Adrenal gland (tissue), 12 donors: ENCODE data around the gene ASXL2. TPM values are rescaled to one million over a fixed set of nuclear protein-coding genes. Genes with fewer than 3 reads are reported as not detected.

Experiments
- DNase-seq, 7 donors: peaks; one replicate each; pipeline ENCODE4 v3.0.0-alpha.2; 2019 to 2020
- H3K27ac ChIP-seq, 5 donors: fragments of 200-600 bp; sonication (generic) in 4 of 5; 1 replicate in 3 of 5; 2 replicates in 2 of 5; pipeline versions ENCODE4 v1.5.1 to v1.8.0; 2016 to 2020; ENCODE audit warnings: mild to moderate bottlenecking in 1 of 5
- H3K27me3 ChIP-seq: fragments of 200-600 bp; 2 replicates; pipeline ENCODE4 v1.8.0; 2021
- H3K36me3 ChIP-seq, 2 donors: fragments of 200-600 bp; replicated peaks in 1 of 2; 1 replicate in 1 of 2; 2 replicates in 1 of 2; pipeline versions ENCODE4 v1.5.1 to v1.8.0; 2018 to 2022
- H3K4me1 ChIP-seq, 2 donors: fragments of 200-600 bp; replicated peaks in 1 of 2; 1 replicate in 1 of 2; 2 replicates in 1 of 2; pipeline versions ENCODE4 v1.5.1 to v1.8.0; 2018 to 2021
- H3K4me3 ChIP-seq, 4 donors: fragments of 200-600 bp; sonication (generic) in 3 of 4; one replicate each; pipeline ENCODE4 v1.5.1; 2016 to 2018
- H3K9me3 ChIP-seq, 3 donors: fragments of 200-600 bp; sonication (generic) in 1 of 3; replicated peaks in 1 of 3; 1 replicate in 2 of 3; 2 replicates in 1 of 3; pipeline versions ENCODE4 v1.5.1 to v1.8.0; 2016 to 2021
- POLR2A ChIP-seq, 2 donors: fragments of 450-650 bp; IDR thresholded peaks; one replicate each; pipeline ENCODE4 v1.6.1; 2017; ENCODE audit warnings: antibody characterized with exemption in 2 of 2, mild to moderate bottlenecking in 2 of 2, moderate library complexity in 1 of 2
- WGBS, 4 donors: extraction: QIAGEN DNeasy Blood & Tissue Kit in 2 of 4; methylation state at CpG; one replicate each; pipeline versions ENCODE4 v1.1.5 to v1.1.7; 2013 to 2017; 5-methylcytosine and 5-hydroxymethylcytosine counted together
- intact Hi-C, 2 donors: fragments of 100-400 bp; cut with DNase I; formaldehyde crosslinking; loops; one replicate each; pipeline versions ENCODE4 v1.14.1 to v1.15.0; 2022 to 2023
- polyA plus RNA-seq, 3 donors: library from polyadenylated mRNA; stranded (reverse); fragments of 200-250 nt in 2 of 3; fragments of 350-450 nt in 1 of 3; fragmentation: Illumina TruSeq in 1 of 3; extraction: RNeasy Lipid Tissue Mini Kit (QIAGEN cat#74804) in 1 of 3; gene quantifications; one replicate each; pipeline ENCODE4 v1.2.3, GENCODE V29; 2013 to 2014
- total RNA-seq, 9 donors: library from RNA; depleted of rRNA in 4 of 9; stranded (reverse); fragments of >200 nt in 4 of 9; fragments of 120-200 nt in 1 of 9; fragmentation: NEBNext Ultra II Directional in 1 of 9; extraction: Animal tissue kit (Norgen Biotek cat#: 25700) in 1 of 9; gene quantifications; one replicate each; pipeline versions ENCODE4 v1.1.0 to v1.2.4, GENCODE V29; 2013 to 2023
- TF ChIP-seq, protein P1 (sequence below), 6 experiments: fragments of 450-650 bp in 4 of 6; fragments of 200-600 bp in 2 of 6; sonication (generic) in 1 of 6; IDR thresholded peaks; 1 replicate in 5 of 6; 2 replicates in 1 of 6; pipeline versions ENCODE4 v1.5.1 to v1.8.0; 2016 to 2021; ENCODE audit warnings: antibody characterized with exemption in 6 of 6, mild to moderate bottlenecking in 2 of 6, moderate library complexity in 1 of 6
- donor health status: healthy with polysubstance abuse.
- donor health status: Bipolar disorder and iron deficiency.
- donor health status: DM: yes; HTN: yes; CAD: no.
- donor health status: DM: no; HTN: no; CAD: no.
- donor health status: DM: no; HTN: no; CAD: no.
- donor health status: DM: yes; HTN: yes; CAD: no.

Gene ASXL2
- total and polyA plus RNA-seq, 12 donors, result 1.4 to 41.8 (median 20.9) TPM

- WGBS, 4 donors, result 77 to 83% (median 82%) methylated on average over 5 to 7 of the region's 7 CpGs
- Histone ChIP-seq H3K27ac (no peak overlapping the region), H3K36me3 (no peaks in the 10 kb centered on the region), H3K4me3 (no peak overlapping the region), H3K9me3 (no peaks in the 10 kb centered on the region), H3K4me1 (no peaks in the 10 kb centered on the region), H3K27me3 (no peaks in the 10 kb centered on the region)
- TF ChIP-seq POLR2A (IDR thresholded peaks at IDR 0.05), result no peak
- TF ChIP-seq, protein P1, sequence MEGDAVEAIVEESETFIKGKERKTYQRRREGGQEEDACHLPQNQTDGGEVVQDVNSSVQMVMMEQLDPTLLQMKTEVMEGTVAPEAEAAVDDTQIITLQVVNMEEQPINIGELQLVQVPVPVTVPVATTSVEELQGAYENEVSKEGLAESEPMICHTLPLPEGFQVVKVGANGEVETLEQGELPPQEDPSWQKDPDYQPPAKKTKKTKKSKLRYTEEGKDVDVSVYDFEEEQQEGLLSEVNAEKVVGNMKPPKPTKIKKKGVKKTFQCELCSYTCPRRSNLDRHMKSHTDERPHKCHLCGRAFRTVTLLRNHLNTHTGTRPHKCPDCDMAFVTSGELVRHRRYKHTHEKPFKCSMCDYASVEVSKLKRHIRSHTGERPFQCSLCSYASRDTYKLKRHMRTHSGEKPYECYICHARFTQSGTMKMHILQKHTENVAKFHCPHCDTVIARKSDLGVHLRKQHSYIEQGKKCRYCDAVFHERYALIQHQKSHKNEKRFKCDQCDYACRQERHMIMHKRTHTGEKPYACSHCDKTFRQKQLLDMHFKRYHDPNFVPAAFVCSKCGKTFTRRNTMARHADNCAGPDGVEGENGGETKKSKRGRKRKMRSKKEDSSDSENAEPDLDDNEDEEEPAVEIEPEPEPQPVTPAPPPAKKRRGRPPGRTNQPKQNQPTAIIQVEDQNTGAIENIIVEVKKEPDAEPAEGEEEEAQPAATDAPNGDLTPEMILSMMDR (IDR thresholded peaks at IDR 0.05), result no peak
- DNase-seq, result no peak
- intact Hi-C loops, result no loop called here
Measured at GRCh38 chr2:25699216-25699615, 179.1 kb downstream of the ASXL2 start.

GRCh38 chr2:25698752-25699151, 179.5 kb downstream of the ASXL2 start:
- Histone ChIP-seq H3K27ac (no peak overlapping the region), H3K36me3 (no peaks in the 10 kb centered on the region), H3K27me3 (no peaks in the 10 kb centered on the region), H3K4me3 (no peak overlapping the region), H3K4me1 (no peaks in the 10 kb centered on the region), H3K9me3 (no peaks in the 10 kb centered on the region)
- no peak for DNase-seq
- TF ChIP-seq, protein P1 (IDR thresholded peaks at IDR 0.05), result no peak
- TF ChIP-seq POLR2A (IDR thresholded peaks at IDR 0.05), result no peak
- intact Hi-C loops, result no loop called here

DNA sequence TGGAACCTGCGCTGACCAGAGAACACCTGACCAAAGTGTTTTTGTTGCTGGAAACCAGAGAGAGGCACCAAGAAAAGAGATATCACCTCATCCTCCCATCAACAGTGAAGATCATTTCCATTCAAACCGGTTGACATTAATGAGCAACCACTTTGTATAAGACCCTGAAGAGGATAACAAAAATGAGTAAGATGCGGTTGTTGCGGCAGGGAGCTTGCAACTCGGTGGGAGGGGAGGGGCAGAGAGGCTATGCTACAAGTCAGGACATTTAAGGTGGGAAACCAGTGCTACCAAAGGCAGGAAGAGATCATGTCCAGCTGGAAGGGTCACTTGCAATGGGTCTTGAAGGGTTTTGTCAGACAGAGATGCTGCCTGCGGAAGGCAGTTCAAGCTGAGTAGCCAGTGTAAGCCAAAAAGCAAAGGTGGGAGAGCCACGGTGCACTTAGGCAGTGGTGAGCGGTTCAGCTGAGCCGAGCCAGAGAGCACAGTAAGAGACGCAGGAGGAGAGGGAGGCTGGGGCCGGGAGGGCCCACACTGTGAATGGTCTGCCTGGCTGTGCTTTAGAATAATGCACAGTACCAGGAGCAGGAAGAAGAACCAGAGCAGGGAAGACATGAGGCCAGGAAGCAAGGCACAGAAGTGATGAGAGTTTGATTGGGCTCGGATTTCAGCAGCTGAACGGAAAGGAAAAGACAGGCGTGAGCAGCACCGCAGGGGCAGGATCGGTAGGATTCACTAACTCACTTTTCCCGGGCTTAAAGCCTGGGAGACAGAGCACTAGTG, 180.5 kb downstream of the ASXL2 start:
- Histone ChIP-seq H3K4me1 (no peaks in the 10 kb centered on the region), H3K27me3 (no peaks in the 10 kb centered on the region), H3K36me3 (no peaks in the 10 kb centered on the region), H3K27ac (no peak overlapping the region), H3K9me3 (no peaks in the 10 kb centered on the region), H3K4me3 (no peak overlapping the region)
- TF ChIP-seq, protein P1 (IDR thresholded peaks at IDR 0.05), result no peak
- TF ChIP-seq POLR2A (IDR thresholded peaks at IDR 0.05), result no peak
- 68 to 71% (median 69%) methylated on average over 17 of the region's 17 CpGs for WGBS, 4 donors
- intact Hi-C loops, result no loop called here
- DNase-seq, result no peak

DNA sequence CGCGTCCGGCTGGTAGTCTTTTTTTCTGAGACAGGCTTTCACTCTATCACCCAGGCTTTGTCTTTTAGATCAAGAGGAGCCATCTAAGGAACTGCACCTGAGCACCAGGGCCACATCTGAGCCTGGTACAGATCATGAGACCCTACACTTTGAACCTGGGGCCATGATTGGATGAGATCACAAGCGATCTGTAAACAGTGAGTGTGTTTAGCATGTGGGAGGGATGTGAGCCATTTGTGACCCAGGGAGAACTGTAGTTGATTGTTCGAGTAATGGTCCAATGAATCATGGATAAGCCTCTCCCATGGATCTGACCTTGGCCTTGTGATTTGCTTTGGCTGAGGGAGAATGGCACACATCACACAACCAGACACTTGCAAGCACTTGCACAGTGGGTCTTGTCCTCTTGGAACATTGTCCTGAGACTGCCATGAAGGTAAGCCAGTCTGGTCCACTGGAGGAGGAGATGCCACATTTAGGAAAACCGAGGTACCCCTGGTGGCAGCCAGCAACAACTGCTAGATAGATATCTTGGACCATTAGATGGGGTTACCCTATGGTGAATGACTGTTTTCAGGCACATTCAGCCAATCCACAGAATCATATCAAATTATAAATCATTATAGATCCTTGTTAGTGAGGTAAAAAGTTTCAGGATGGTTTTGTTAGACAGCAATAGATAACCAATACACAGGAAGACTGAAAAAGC, 185.4 kb downstream of the ASXL2 start:
- H3K27me3 ChIP-seq, result no peaks in the 10 kb centered on the region
- H3K4me1 ChIP-seq, result no peaks in the 10 kb centered on the region
- no peak overlapping the region for H3K27ac ChIP-seq
- DNase-seq, result no peak
- H3K4me3 ChIP-seq, result no peak overlapping the region
- TF ChIP-seq POLR2A (IDR thresholded peaks at IDR 0.05), result no peak
- TF ChIP-seq, protein P1 (IDR thresholded peaks at IDR 0.05), result no peak
- intact Hi-C loops, result no loop called here
- H3K36me3 ChIP-seq, result no peaks in the 10 kb centered on the region
- no peaks in the 10 kb centered on the region for H3K9me3 ChIP-seq
- WGBS, 4 donors, result 80 to 87% (median 82%) methylated on average over 6 of the region's 6 CpGs
